Ishikawa (cell line): ENCODE measurements around the gene ARX.

ENCODE experiments used
- CEBPB ChIP-seq: IDR thresholded peaks from 2 replicates; pipeline ENCODE4 v1.6.1; 2012
- CREB1 ChIP-seq: IDR thresholded peaks from 2 replicates; pipeline ENCODE4 v1.6.1; 2012; ENCODE audit warnings: low read depth
- EGR1 ChIP-seq: IDR thresholded peaks from 2 replicates; pipeline ENCODE4 v1.6.1; 2012
- EP300 ChIP-seq: IDR thresholded peaks from 2 replicates; pipeline ENCODE4 v1.6.1; 2012; ENCODE audit warnings: borderline replicate concordance
- FOXM1 ChIP-seq: IDR thresholded peaks from 2 replicates; pipeline ENCODE4 v1.6.1; 2012; ENCODE audit warnings: low read depth, borderline replicate concordance
- NFIC ChIP-seq: IDR thresholded peaks from 2 replicates; pipeline ENCODE4 v1.6.1; 2012
- RAD21 ChIP-seq: IDR thresholded peaks from 2 replicates; pipeline ENCODE4 v1.6.1; 2012; ENCODE audit warnings: low read depth
- TAF1 ChIP-seq: IDR thresholded peaks from 2 replicates; pipeline ENCODE4 v1.6.1; 2012; ENCODE audit warnings: low read depth, mild to moderate bottlenecking
- TCF12 ChIP-seq: IDR thresholded peaks from 2 replicates; pipeline ENCODE4 v1.6.1; 2012; ENCODE audit warnings: low read depth
- TEAD4 ChIP-seq: IDR thresholded peaks from 2 replicates; pipeline ENCODE4 v1.6.1; 2012
- YY1 ChIP-seq: IDR thresholded peaks from 2 replicates; pipeline ENCODE4 v1.6.1; 2012; ENCODE audit warnings: low read depth
- ZBTB7A ChIP-seq: IDR thresholded peaks from 2 replicates; pipeline ENCODE4 v1.6.1; 2012; ENCODE audit warnings: low read depth
- TF ChIP-seq, protein P1 (sequence below): IDR thresholded peaks from 2 replicates; pipeline ENCODE4 v1.6.1; 2012
- TF ChIP-seq, protein P2 (sequence below): IDR thresholded peaks from 2 replicates; pipeline ENCODE4 v1.6.1; 2012
- TF ChIP-seq, protein P3 (sequence below): IDR thresholded peaks from 2 replicates; pipeline ENCODE4 v1.6.1; 2012; ENCODE audit warnings: low read depth, mild to moderate bottlenecking

Gene ARX

GRCh38 chrX:24956828-24957227 is 58.9 kb downstream of the ARX start:
- TF ChIP-seq ZBTB7A (no peak), RAD21 (no peak), YY1 (no peak), TCF12 (no peak), NFIC (no peak), EP300 (no peak), EGR1 (no peak), TAF1 (no peak), CREB1 (no peak), TEAD4 (no peak), FOXM1 (no peak), CEBPB (no peak)
- TF ChIP-seq, protein P1, sequence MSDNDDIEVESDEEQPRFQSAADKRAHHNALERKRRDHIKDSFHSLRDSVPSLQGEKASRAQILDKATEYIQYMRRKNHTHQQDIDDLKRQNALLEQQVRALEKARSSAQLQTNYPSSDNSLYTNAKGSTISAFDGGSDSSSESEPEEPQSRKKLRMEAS, result no peak
- TF ChIP-seq, protein P2, sequence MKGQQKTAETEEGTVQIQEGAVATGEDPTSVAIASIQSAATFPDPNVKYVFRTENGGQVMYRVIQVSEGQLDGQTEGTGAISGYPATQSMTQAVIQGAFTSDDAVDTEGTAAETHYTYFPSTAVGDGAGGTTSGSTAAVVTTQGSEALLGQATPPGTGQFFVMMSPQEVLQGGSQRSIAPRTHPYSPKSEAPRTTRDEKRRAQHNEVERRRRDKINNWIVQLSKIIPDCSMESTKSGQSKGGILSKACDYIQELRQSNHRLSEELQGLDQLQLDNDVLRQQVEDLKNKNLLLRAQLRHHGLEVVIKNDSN, result no peak
- TF ChIP-seq, protein P3, sequence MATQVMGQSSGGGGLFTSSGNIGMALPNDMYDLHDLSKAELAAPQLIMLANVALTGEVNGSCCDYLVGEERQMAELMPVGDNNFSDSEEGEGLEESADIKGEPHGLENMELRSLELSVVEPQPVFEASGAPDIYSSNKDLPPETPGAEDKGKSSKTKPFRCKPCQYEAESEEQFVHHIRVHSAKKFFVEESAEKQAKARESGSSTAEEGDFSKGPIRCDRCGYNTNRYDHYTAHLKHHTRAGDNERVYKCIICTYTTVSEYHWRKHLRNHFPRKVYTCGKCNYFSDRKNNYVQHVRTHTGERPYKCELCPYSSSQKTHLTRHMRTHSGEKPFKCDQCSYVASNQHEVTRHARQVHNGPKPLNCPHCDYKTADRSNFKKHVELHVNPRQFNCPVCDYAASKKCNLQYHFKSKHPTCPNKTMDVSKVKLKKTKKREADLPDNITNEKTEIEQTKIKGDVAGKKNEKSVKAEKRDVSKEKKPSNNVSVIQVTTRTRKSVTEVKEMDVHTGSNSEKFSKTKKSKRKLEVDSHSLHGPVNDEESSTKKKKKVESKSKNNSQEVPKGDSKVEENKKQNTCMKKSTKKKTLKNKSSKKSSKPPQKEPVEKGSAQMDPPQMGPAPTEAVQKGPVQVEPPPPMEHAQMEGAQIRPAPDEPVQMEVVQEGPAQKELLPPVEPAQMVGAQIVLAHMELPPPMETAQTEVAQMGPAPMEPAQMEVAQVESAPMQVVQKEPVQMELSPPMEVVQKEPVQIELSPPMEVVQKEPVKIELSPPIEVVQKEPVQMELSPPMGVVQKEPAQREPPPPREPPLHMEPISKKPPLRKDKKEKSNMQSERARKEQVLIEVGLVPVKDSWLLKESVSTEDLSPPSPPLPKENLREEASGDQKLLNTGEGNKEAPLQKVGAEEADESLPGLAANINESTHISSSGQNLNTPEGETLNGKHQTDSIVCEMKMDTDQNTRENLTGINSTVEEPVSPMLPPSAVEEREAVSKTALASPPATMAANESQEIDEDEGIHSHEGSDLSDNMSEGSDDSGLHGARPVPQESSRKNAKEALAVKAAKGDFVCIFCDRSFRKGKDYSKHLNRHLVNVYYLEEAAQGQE, result no peak

- TF ChIP-seq, protein P1, result no peak
- TF ChIP-seq RAD21 (no peak), TEAD4 (no peak)
Measured at GRCh38 chrX:24955372-24955930, 60.3 kb downstream of the ARX start.

- TF ChIP-seq, protein P2, result no peak
- TF ChIP-seq FOXM1, result no peak
- TF ChIP-seq EP300, result no peak
- no peak for TF ChIP-seq ZBTB7A
- no peak for TF ChIP-seq YY1
- TF ChIP-seq TCF12, result no peak
- TF ChIP-seq, protein P1, result no peak
- no peak for TF ChIP-seq CREB1
- no peak for TF ChIP-seq EGR1
- TF ChIP-seq CEBPB, result no peak
- TF ChIP-seq RAD21, result no peak
- no peak for TF ChIP-seq TAF1
- no peak for TF ChIP-seq TEAD4
- TF ChIP-seq NFIC, result no peak
- TF ChIP-seq, protein P3, result no peak
Measured at GRCh38 chrX:24954732-24955131, 61.0 kb downstream of the ARX start.
